Large intestine (tissue), 3 donors: Measurements from ENCODE around the gene NOC3L. TPM values are rescaled to one million over a fixed set of nuclear protein-coding genes. Genes with fewer than 3 reads are reported as not detected.
"Not testable (repeated sequence)": the region's sequence is repeated elsewhere in the genome, so short reads cannot be mapped to it uniquely, and the experiment has no call there.

Experiments
- DNase-seq, 2 donors: peaks; one replicate each; pipeline versions ENCODE4 v3.0.0 to v3.0.0-alpha.2; 2013
- H3K27ac ChIP-seq: one replicate; pipeline ENCODE4 v1.5.1; 2013; ENCODE audit warnings: low read length
- H3K27me3 ChIP-seq: 2 replicates; pipeline ENCODE4 v1.6.1; 2013; ENCODE audit warnings: low read length; ENCODE audit not compliant: control insufficient read depth, insufficient read depth
- H3K36me3 ChIP-seq: 2 replicates; pipeline ENCODE4 v1.6.1; 2013; ENCODE audit warnings: low read length; ENCODE audit not compliant: control insufficient read depth, insufficient read depth
- H3K4me1 ChIP-seq: one replicate; pipeline ENCODE4 v1.6.1; 2013; ENCODE audit warnings: low read length; ENCODE audit not compliant: control insufficient read depth, insufficient read depth
- H3K4me3 ChIP-seq: one replicate; pipeline ENCODE4 v1.5.1; 2013; ENCODE audit warnings: low read length
- H3K9me3 ChIP-seq: one replicate; pipeline ENCODE4 v1.6.1; 2013; ENCODE audit warnings: mild to moderate bottlenecking, low read depth, low read length, moderate library complexity; ENCODE audit not compliant: control insufficient read depth
- WGBS: methylation state at CpG from one replicate; pipeline ENCODE4 v1.1.5; 2013; ENCODE audit warnings: low lambda C conversion rate; ENCODE audit not compliant: insufficient coverage; 5-methylcytosine and 5-hydroxymethylcytosine counted together
- polyA plus RNA-seq: library from polyadenylated mRNA; unstranded; fragments of 120-200 nt; gene quantifications from one replicate; pipeline ENCODE4 v1.2.1, GENCODE V29; 2013

The NOC3L gene
- polyA plus RNA-seq, 1 donor, result 13.7 TPM

DNA sequence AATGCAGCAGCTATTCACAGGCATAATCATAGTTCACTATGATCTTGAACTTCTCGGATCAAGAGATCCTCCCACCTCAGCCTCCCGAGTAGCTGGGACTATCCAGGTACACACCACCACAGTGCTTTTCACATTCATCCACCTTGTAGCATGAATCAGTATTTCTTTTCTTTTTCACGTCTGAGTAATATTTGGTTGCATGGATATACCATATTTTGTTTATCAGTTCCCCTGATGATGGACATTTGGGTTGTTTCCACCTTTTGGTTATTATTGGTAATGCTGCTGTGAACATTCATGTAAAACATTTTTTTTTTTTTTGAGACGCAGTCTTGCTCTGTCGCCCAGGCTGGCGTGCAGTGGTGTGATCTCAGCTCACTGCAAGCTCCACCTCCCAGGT, 36.0 kb upstream of the NOC3L start:
- Histone ChIP-seq H3K4me3 (no peak overlapping the region), H3K27me3 (no peaks in the 10 kb centered on the region), H3K9me3 (peaks cover 3% of the 10 kb centered on the region), H3K27ac (no peak overlapping the region), H3K36me3 (no peaks in the 10 kb centered on the region), H3K4me1 (no peaks in the 10 kb centered on the region)
- DNase-seq, result no peak
- 100% methylated on average over 1 of the region's 6 CpGs for WGBS

GRCh38 chr10:94397549-94398370, 35.0 kb upstream of the NOC3L start:
- Histone ChIP-seq H3K4me3 (no peak overlapping the region), H3K27ac (no peak overlapping the region), H3K27me3 (no peaks in the 10 kb centered on the region), H3K4me1 (no peaks in the 10 kb centered on the region), H3K36me3 (no peaks in the 10 kb centered on the region), H3K9me3 (peaks cover 3% of the 10 kb centered on the region)
- DNase-seq, result no peak
- 50% methylated on average over 3 of the region's 12 CpGs for WGBS

DNA sequence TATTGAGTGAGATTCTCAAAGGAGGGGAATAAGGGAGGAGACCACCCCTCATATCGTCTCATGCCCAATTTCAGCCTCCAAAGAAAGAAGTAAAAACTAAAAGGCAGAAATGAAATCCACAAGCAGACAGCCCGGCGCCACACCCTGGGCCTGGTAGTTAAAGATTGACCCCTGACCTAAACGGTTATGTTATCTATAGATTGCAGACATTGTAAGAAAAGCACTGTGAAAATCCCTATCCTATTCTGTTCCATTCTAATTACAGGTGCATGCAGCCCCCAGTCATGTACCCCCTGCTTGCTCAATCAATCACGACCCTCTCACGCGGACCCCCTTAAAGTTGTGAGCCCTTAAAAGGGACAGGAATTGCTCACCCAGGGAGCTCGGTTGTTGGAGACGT, 29.4 kb upstream of the NOC3L start:
- H3K27me3 ChIP-seq, H3K4me1 ChIP-seq, H3K9me3 ChIP-seq, H3K4me3 ChIP-seq, H3K36me3 ChIP-seq, DNase-seq, H3K27ac ChIP-seq: not testable (repeated sequence)
- no CpG with 5 or more reads among the region's 9 CpGs for WGBS

DNA sequence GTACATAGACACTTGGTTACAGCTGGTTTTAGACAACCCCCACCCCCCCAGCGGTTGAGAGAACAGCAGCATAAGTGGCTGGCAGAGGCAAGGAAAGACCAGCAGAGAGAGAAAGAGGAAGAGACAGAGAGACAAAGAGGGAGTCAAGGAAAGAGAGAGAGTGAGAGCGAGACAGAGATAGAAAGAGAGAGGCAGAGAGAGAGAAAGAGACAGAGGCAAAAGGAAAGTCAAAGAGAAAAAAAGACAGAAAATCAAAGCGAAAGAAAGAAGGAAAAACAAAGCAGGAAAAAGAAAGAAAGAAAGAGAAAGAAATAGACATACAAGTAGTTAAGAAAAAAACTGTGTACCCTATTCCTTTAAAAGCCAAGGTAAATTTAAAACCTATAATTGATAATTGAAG, 23.0 kb upstream of the NOC3L start:
- not testable (repeated sequence) for H3K9me3 ChIP-seq, H3K4me3 ChIP-seq, DNase-seq, H3K27me3 ChIP-seq, H3K36me3 ChIP-seq
- whole genome bisulfite sequencing, result 100% methylated on average over 2 of the region's 3 CpGs
- H3K27ac ChIP-seq, result peak overlapping the region; percentile 38
- peaks cover 22% of the 10 kb centered on the region for H3K4me1 ChIP-seq

DNA sequence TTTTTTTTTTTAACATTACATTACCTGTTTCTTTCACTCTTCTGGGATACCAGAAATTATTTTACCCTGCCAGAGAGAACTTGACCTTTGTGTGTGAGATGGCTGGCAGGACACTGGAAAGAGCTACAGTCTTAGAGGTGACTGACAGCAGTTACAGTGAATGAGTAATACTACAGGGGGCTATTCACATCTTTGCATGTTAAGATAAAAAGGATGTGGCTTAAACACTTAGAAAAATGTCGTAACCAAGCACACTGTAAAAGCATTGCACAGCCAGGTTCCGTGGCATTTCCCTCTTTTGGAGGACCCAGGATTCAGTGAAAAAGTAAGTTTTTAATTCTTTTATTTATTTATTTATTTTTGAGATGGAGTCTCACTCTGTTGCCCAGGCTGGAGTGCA, 20.8 kb upstream of the NOC3L start:
- Histone ChIP-seq H3K4me1 (peaks cover 22% of the 10 kb centered on the region), H3K36me3 (no peaks in the 10 kb centered on the region)

DNA sequence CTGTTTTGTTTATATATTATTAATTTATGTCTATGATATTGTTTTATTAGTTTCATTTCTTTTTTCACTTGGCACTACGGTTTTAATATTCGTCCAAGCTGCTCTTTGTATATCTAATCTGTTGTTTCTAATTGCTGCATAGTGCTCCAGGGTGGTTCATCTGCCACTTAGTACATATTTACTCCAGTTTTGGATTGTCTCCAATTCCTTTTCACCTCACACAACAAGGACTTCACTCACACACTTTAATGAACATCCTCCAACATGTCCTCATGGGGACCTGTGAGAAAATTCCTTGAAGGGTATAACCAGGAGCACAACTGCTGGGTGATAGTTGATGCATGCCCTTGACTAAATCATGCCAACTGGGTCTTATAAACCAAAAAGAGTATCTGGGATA, 14.1 kb upstream of the NOC3L start:
- no peak overlapping the region for H3K27ac ChIP-seq
- WGBS, result 88% methylated on average over 2 of the region's 2 CpGs
- H3K9me3 ChIP-seq, result no peaks in the 10 kb centered on the region
- no peak overlapping the region for H3K4me3 ChIP-seq
- H3K36me3 ChIP-seq, result no peaks in the 10 kb centered on the region
- no peak for DNase-seq
- no peaks in the 10 kb centered on the region for H3K4me1 ChIP-seq
- H3K27me3 ChIP-seq, result no peaks in the 10 kb centered on the region

More for the DNA sequence above, 20.8 kb upstream of the NOC3L start:
- no CpG with 5 or more reads among the region's 2 CpGs for WGBS
- peak in 1 of 2 donors; percentile 23 for DNase-seq
- no peak overlapping the region for H3K4me3 ChIP-seq
- H3K27me3 ChIP-seq, result no peaks in the 10 kb centered on the region
- H3K27ac ChIP-seq, result peak overlapping the region; percentile 87
- H3K9me3 ChIP-seq, result peaks cover 5% of the 10 kb centered on the region

DNA sequence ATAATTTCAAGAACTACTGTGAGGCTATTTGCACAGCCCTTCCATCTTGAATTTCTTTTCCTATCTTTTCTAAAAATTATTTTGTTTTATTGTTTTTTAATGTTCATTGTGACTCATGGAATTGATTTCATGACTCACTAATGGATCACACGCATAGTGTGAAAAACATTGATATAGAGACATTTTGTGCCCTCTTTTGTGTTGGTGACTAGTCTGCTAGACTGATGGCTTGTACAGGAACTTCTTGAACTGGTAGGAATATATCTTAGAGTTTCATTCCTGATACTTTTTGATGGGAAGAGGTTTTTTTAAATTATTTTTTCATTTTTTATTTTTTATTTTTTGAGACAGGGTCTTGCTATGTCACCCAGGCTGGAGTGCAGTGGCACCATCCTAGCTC, 12.6 kb upstream of the NOC3L start:
- no peak overlapping the region for H3K4me3 ChIP-seq
- H3K27me3 ChIP-seq, result no peaks in the 10 kb centered on the region
- 100% methylated on average over 1 of the region's 1 CpG for WGBS
- no peaks in the 10 kb centered on the region for H3K36me3 ChIP-seq
- H3K27ac ChIP-seq, result no peak overlapping the region
- H3K4me1 ChIP-seq, result no peaks in the 10 kb centered on the region
- DNase-seq, result no peak
- no peaks in the 10 kb centered on the region for H3K9me3 ChIP-seq

- DNase-seq, result no peak
- Histone ChIP-seq H3K36me3 (no peaks in the 10 kb centered on the region), H3K4me3 (no peak overlapping the region), H3K4me1 (no peaks in the 10 kb centered on the region), H3K27ac (no peak overlapping the region), H3K9me3 (no peaks in the 10 kb centered on the region), H3K27me3 (no peaks in the 10 kb centered on the region)
- WGBS, result 80% methylated on average over 1 of the region's 2 CpGs
These were observed 7.8 kb upstream of the NOC3L start for GRCh38 chr10:94370501-94370900.

DNA sequence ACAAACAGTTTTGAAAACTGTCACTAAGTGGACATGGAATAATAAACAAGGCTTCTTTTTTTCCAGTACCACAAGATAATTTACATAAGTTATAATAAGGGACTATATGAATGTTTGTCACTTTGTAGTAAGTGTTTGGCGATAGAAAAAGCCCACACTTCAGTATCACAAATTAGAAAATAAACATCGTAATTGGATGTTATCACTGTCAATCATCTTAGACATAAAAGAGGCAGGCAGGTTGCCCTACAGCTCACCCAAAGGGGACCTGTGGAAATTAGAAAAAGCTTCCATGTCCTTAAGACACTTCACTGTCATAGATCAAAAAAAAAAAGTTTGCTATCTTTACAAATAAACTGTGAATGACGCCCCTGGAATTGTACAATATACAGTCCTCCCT, 3.6 kb upstream of the NOC3L start:
- WGBS, result 100% methylated on average over 2 of the region's 3 CpGs
- Histone ChIP-seq H3K27ac (no peak overlapping the region), H3K4me3 (no peak overlapping the region), H3K27me3 (no peaks in the 10 kb centered on the region), H3K36me3 (no peaks in the 10 kb centered on the region), H3K9me3 (no peaks in the 10 kb centered on the region), H3K4me1 (peaks cover 5% of the 10 kb centered on the region)
- no peak for DNase-seq

GRCh38 chr10:94364482-94364881, 1.7 kb upstream of the NOC3L start:
- H3K4me1 ChIP-seq, result peaks cover 9% of the 10 kb centered on the region
- WGBS, result 80% methylated on average over 1 of the region's 1 CpG
- no peaks in the 10 kb centered on the region for H3K9me3 ChIP-seq
- no peak overlapping the region for H3K27ac ChIP-seq
- H3K27me3 ChIP-seq, result no peaks in the 10 kb centered on the region
- H3K36me3 ChIP-seq, result no peaks in the 10 kb centered on the region
- no peak overlapping the region for H3K4me3 ChIP-seq
- DNase-seq, result no peak

GRCh38 chr10:94363251-94363565, 469 bp upstream of the NOC3L start:
- DNase-seq, result no peak
- H3K4me3 ChIP-seq, result peak overlapping the region; percentile 66
- no peaks in the 10 kb centered on the region for H3K9me3 ChIP-seq
- peaks cover 9% of the 10 kb centered on the region for H3K4me1 ChIP-seq
- H3K27me3 ChIP-seq, result no peaks in the 10 kb centered on the region
- H3K36me3 ChIP-seq, result peaks cover 10% of the 10 kb centered on the region
- WGBS, result 51% methylated on average over 6 of the region's 8 CpGs
- no peak overlapping the region for H3K27ac ChIP-seq
